Stomach (tissue), 9 donors: Measurements from ENCODE around the gene GARIN5B. TPM values are rescaled to one million over a fixed set of nuclear protein-coding genes. Genes with fewer than 3 reads are reported as not detected.

ENCODE experiments used
- DNase-seq, 2 donors: peaks; one replicate each; pipeline versions ENCODE4 v3.0.0 to v3.0.0-alpha.2; 2013 to 2019
- H3K27ac ChIP-seq, 5 donors: fragments of 200-600 bp in 4 of 5; sonication (generic) in 4 of 5; one replicate each; pipeline ENCODE4 v1.5.1; 2013 to 2019; ENCODE audit warnings: mild to moderate bottlenecking in 1 of 5, moderate library complexity in 1 of 5
- H3K27me3 ChIP-seq, 3 donors: fragments of 200-600 bp; sonication (generic); one replicate each; pipeline ENCODE4 v1.5.1; 2017 to 2019; ENCODE audit warnings: mixed run types in 1 of 3
- H3K36me3 ChIP-seq, 4 donors: fragments of 200-600 bp; sonication (generic); 1 replicate in 3 of 4; 2 replicates in 1 of 4; pipeline ENCODE4 v1.5.1; 2016 to 2019
- H3K4me1 ChIP-seq, 4 donors: fragments of 200-600 bp; sonication (generic); one replicate each; pipeline ENCODE4 v1.5.1; 2016 to 2019
- H3K4me3 ChIP-seq, 4 donors: fragments of 200-600 bp; sonication (generic) in 3 of 4; one replicate each; pipeline ENCODE4 v1.5.1; 2016 to 2019; ENCODE audit warnings: mild to moderate bottlenecking in 1 of 4
- H3K9me3 ChIP-seq, 4 donors: fragments of 200-600 bp; sonication (generic); one replicate each; pipeline ENCODE4 v1.5.1; 2016 to 2019
- EP300 ChIP-seq: sonication (generic); formaldehyde crosslinking; IDR thresholded peaks from one replicate; pipeline ENCODE4 v1.6.1; 2017; ENCODE audit warnings: antibody characterized with exemption
- POLR2A ChIP-seq, 4 donors: fragments of 450-650 bp; IDR thresholded peaks; one replicate each; pipeline ENCODE4 v1.6.1; 2016; ENCODE audit warnings: antibody characterized with exemption in 4 of 4, control low read depth in 2 of 4, mild to moderate bottlenecking in 1 of 4, moderate library complexity in 1 of 4
- POLR2AphosphoS5 ChIP-seq, 3 donors: sonication (generic); formaldehyde crosslinking; IDR thresholded peaks; one replicate each; pipeline ENCODE4 v1.6.1; 2016; ENCODE audit warnings: antibody characterized with exemption in 3 of 3
- WGBS, 5 donors: extraction: QIAGEN DNeasy Blood & Tissue Kit in 3 of 5; methylation state at CpG; one replicate each; pipeline versions ENCODE4 v1.1.5 to v1.1.7; 2013 to 2018; 5-methylcytosine and 5-hydroxymethylcytosine counted together
- intact Hi-C: fragments of 100-400 bp; cut with DNase I; formaldehyde crosslinking; loops from one replicate; pipeline ENCODE4 v1.15.1; 2023; ENCODE audit warnings: low total_unique reads
- polyA plus RNA-seq, 3 donors: library from polyadenylated mRNA; stranded (reverse); fragments of 200-250 nt; gene quantifications; one replicate each; pipeline ENCODE4 v1.2.3, GENCODE V29; 2013
- total RNA-seq, 5 donors: library from RNA; depleted of rRNA; stranded (reverse); fragments of >200 nt; gene quantifications; one replicate each; pipeline versions ENCODE4 v1.1.0 to v1.2.3, GENCODE V29; 2014 to 2016
- TF ChIP-seq, protein P1 (sequence below), 7 experiments: fragments of 450-650 bp in 4 of 7; fragments of 200-600 bp in 3 of 7; sonication (generic) in 3 of 7; IDR thresholded peaks; one replicate each; pipeline ENCODE4 v1.5.1; 2016 to 2019; ENCODE audit warnings: antibody characterized with exemption in 7 of 7, control low read depth in 2 of 7, mild to moderate bottlenecking in 1 of 7
- donor health status: healthy with polysubstance abuse.
- donor health status: Bipolar disorder and iron deficiency.
- donor health status: healthy.

Gene GARIN5B
- total and polyA plus RNA-seq, 8 donors = not detected

- no peak for DNase-seq
- Histone ChIP-seq H3K4me1 (peaks cover 14 to 18% (median 17%) of the 10 kb centered on the region in 4 donors), H3K4me3 (no peak overlapping the region), H3K27me3 (peaks cover 16 to 76% (median 28%) of the 10 kb centered on the region in 3 donors), H3K9me3 (no peaks in the 10 kb centered on the region), H3K27ac (no peak overlapping the region), H3K36me3 (no peaks in the 10 kb centered on the region)
- 74 to 79% (median 76%) methylated on average over 8 of the region's 8 CpGs for WGBS, 5 donors
- intact Hi-C loops = no loop called here
- TF ChIP-seq POLR2A (IDR thresholded peaks at IDR 0.05) = no peak
- TF ChIP-seq, protein P1, sequence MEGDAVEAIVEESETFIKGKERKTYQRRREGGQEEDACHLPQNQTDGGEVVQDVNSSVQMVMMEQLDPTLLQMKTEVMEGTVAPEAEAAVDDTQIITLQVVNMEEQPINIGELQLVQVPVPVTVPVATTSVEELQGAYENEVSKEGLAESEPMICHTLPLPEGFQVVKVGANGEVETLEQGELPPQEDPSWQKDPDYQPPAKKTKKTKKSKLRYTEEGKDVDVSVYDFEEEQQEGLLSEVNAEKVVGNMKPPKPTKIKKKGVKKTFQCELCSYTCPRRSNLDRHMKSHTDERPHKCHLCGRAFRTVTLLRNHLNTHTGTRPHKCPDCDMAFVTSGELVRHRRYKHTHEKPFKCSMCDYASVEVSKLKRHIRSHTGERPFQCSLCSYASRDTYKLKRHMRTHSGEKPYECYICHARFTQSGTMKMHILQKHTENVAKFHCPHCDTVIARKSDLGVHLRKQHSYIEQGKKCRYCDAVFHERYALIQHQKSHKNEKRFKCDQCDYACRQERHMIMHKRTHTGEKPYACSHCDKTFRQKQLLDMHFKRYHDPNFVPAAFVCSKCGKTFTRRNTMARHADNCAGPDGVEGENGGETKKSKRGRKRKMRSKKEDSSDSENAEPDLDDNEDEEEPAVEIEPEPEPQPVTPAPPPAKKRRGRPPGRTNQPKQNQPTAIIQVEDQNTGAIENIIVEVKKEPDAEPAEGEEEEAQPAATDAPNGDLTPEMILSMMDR (IDR thresholded peaks at IDR 0.05) = no peak
- TF ChIP-seq POLR2AphosphoS5 (IDR thresholded peaks at IDR 0.05) = no peak
- TF ChIP-seq EP300 = no peak
These were observed 2.2 kb upstream of the GARIN5B start for GRCh38 chr19:55365245-55365644.

DNA sequence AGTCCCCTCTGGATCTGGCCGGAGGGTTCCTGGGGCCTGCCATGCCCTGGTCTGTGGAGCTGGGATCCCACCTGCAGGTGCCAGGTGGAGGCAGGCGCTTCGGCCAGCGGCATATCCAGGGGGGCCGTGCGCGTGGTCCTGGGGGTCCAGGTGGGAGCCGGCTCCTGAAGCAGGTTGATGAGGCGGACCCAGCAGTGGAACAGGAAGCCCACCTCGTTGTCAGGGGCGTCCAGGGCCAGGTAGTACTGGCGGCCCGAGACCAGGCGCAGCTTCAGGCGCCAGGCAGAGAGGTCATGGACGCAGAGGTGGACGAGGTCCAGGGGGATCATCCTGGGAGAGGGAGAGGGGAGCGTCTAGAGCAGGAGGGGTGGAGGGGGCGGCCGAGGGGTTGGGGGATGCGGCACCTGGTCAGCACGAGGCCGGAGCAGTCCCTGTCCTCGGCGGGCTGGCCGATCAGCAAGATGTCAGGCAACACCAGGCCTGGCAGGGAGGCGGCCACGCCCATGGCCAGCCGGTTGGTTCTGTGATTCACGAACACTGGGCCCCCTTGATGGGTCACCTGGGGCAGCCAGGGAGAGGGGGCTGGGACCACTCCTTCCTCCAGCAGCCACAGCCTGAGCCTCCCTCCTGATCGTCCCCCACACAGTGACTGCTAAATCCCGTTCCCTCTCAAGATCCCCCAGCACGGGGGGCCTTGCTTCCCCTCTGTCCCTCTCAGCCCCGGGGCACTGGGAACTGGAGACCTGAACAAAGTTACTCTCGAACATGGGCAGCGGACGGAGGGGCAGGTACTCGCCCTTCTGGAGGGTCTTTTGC is 678 bp downstream of the GARIN5B start:
- no peak for DNase-seq
- intact Hi-C loops = no loop called here

DNA sequence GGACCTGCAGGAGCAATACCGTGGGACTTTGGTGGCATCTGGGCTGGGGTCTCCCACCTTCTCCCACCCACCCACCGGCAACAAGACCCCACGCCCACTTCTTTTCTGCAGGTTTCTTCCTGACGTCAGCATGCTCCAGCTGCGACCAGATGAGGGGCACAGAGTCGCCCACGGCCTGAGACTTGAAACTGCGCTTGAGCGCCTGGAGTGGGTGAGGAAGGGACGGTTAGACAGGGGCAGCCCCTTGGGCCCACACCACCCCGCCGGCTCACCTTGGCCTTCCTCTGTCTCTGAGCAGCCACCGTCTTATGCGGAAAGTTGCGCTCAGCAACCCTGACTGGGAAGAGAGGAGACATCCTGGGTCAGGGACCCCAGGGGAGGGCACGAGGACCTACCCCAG is 2.2 kb downstream of the GARIN5B start:
- Histone ChIP-seq H3K36me3 (no peaks in the 10 kb centered on the region), H3K27ac (no peak overlapping the region), H3K4me3 (no peak overlapping the region), H3K4me1 (no peaks in the 10 kb centered on the region), H3K27me3 (peaks cover 0 to 52% (median 7%) of the 10 kb centered on the region in 3 donors), H3K9me3 (no peaks in the 10 kb centered on the region)
- TF ChIP-seq, protein P1 (IDR thresholded peaks at IDR 0.05) = no peak
- TF ChIP-seq POLR2A (IDR thresholded peaks at IDR 0.05) = no peak
- TF ChIP-seq EP300 = no peak
- no peak for DNase-seq
- WGBS, 5 donors = 88 to 93% (median 90%) methylated on average over 14 to 16 of the region's 16 CpGs
- intact Hi-C loops = no loop called here

More for the DNA sequence above, 678 bp downstream of the GARIN5B start:
- H3K27me3 ChIP-seq = peaks cover 0 to 50% (median 2%) of the 10 kb centered on the region in 3 donors
- H3K9me3 ChIP-seq = no peaks in the 10 kb centered on the region
- WGBS, 5 donors = 62 to 71% (median 64%) methylated on average over 31 to 38 of the region's 38 CpGs
- H3K36me3 ChIP-seq = no peaks in the 10 kb centered on the region
- TF ChIP-seq POLR2AphosphoS5 (IDR thresholded peaks at IDR 0.05) = no peak
- TF ChIP-seq, protein P1 (IDR thresholded peaks at IDR 0.05) = no peak
- TF ChIP-seq EP300 = no peak
- TF ChIP-seq POLR2A (IDR thresholded peaks at IDR 0.05) = no peak
- no peak overlapping the region for H3K27ac ChIP-seq
- H3K4me3 ChIP-seq = no peak overlapping the region
- no peaks in the 10 kb centered on the region for H3K4me1 ChIP-seq

DNA sequence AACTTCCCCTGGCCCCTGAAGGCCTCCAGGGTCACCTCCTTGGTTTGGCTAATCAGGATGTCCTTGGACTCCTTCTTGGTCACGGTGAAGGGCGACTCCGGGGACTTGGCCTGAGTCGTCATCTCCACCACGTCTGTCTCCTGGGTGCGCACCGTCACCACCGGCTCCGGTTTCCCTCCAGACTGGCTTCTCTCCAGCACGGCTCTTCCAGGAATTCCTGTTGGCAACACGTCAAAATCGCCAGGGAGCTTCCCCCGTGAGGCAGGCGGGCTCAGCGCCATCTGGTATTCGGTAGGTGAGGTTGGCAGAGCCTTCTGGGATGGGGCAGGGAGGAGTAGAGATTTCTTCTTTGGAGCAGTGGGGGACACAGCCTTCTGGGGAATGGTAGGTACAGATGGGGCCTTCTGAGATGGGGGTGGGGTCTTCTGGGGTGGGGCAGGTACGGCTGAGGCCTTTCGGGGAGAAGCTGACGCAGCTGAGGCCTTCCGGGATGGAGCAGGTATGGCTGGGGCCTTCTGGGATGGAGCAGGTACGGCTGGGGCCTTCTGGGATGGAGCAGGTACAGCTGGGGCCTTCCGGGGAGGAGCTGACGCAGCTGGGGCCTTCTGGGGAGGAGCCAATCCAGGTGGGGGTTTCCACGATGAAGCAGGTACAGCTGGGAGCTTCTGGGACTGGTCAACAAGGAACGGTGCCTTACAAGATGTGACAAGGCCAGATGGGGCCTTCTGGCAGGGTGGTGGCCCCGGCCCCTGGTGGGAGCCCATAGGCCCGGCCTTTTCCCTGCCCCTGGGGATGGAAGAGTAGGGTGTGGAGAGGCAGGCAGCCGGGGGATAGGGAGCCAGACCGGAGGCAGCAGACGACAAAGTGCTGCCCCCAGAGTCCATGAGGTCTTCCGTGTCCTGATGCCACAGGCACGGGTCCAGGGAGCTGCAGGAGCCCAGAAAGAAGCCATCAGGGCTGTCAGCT is 3.8 kb downstream of the GARIN5B start:
- Histone ChIP-seq H3K36me3 (no peaks in the 10 kb centered on the region), H3K4me3 (no peak overlapping the region), H3K4me1 (peaks cover 7 to 9% (median 8%) of the 10 kb centered on the region in 4 donors), H3K9me3 (no peaks in the 10 kb centered on the region), H3K27ac (no peak overlapping the region), H3K27me3 (peaks cover 5 to 56% (median 14%) of the 10 kb centered on the region in 3 donors)
- intact Hi-C loops = no loop called here
- TF ChIP-seq EP300 = no peak
- no peak for DNase-seq
- WGBS, 5 donors = 70 to 77% (median 72%) methylated on average over 29 to 32 of the region's 32 CpGs
